Spinal cord (tissue), 10 donors: ENCODE data around the gene DPYSL4. TPM values are rescaled to one million over a fixed set of nuclear protein-coding genes. Genes with fewer than 3 reads are reported as not detected.
"Not testable (repeated sequence)": the region's sequence is repeated elsewhere in the genome, so short reads cannot be mapped to it uniquely, and the experiment has no call there.

Experiments used
- DNase-seq, 6 donors: peaks; one replicate each; pipeline versions ENCODE4 v3.0.0 to v3.0.0-alpha.2; 2013 to 2015; ENCODE audit warnings: low spot score in 6 of 6, low read depth in 4 of 6
- H3K27ac ChIP-seq: one replicate; pipeline ENCODE4 v1.5.1; 2013; ENCODE audit warnings: low read depth, low read length, control low read depth
- H3K27me3 ChIP-seq: one replicate; pipeline ENCODE4 v1.6.1; 2013; ENCODE audit warnings: low read length; ENCODE audit not compliant: control insufficient read depth, insufficient read depth
- H3K36me3 ChIP-seq: one replicate; pipeline ENCODE4 v1.6.1; 2013; ENCODE audit warnings: low read length; ENCODE audit not compliant: control insufficient read depth, insufficient read depth
- H3K4me1 ChIP-seq: one replicate; pipeline ENCODE4 v1.6.1; 2013; ENCODE audit warnings: low read length; ENCODE audit not compliant: control insufficient read depth, insufficient read depth
- H3K4me3 ChIP-seq: one replicate; pipeline ENCODE4 v1.5.1; 2013; ENCODE audit warnings: low read depth, low read length, control low read depth
- H3K9me3 ChIP-seq: one replicate; pipeline ENCODE4 v1.6.1; 2013; ENCODE audit warnings: low read length; ENCODE audit not compliant: control insufficient read depth, insufficient read depth
- WGBS: methylation state at CpG from one replicate; pipeline ENCODE4 v1.1.5; 2013; ENCODE audit warnings: missing lambda C conversion rate; ENCODE audit not compliant: insufficient coverage; 5-methylcytosine and 5-hydroxymethylcytosine counted together
- polyA plus RNA-seq, 2 donors: library from polyadenylated mRNA; unstranded; fragments of 120-200 nt; gene quantifications; one replicate each; pipeline ENCODE4 v1.2.1, GENCODE V29; 2013; ENCODE audit not compliant: insufficient read length in 2 of 2
- total RNA-seq, 2 donors: library from RNA; depleted of rRNA in 1 of 2; stranded (reverse); fragments of 120-200 nt in 1 of 2; fragments of >200 nt in 1 of 2; gene quantifications; one replicate each; pipeline versions ENCODE4 v1.2.3 to v1.2.4, GENCODE V29; 2013 to 2014
- donor health status: healthy.

DPYSL4 gene
- total and polyA plus RNA-seq, 4 donors, result 21.3 to 97.6 (median 59.1) TPM

DNA sequence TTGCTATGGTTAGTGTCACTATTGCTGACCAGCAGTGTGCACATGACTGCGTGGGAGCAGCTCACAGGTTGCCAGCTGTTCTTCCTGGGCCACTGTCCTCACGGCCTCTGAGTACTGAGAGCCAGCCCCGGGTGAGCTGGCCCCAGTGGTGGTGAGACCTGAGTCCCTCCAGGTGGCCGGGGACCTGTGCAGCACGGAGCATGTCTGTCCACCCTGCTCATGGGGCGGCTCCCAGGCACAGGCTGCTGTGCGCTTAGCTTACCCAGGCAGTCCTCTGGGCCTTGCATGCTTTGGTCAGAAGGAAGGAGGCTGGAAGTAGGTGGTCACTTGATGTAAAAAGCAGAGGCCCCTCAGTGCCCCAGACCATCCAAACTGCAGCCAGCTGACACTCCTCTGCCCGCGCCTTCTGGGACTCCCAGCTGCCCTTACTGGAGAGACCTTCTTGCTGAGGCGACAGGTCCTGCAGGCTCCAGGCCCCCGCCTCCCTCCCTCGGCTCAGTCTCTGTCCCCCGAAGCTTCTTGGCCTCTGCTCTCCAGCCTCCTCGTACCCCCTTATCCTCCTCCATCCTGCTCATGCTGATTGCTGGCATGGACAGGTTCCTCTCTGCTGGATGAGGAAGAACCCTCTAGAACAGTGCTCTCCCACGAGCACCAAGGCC is 30.9 kb upstream of the DPYSL4 start:
- no peak overlapping the region for H3K27ac ChIP-seq
- no peak for DNase-seq
- no peaks in the 10 kb centered on the region for H3K27me3 ChIP-seq
- H3K4me3 ChIP-seq, result no peak overlapping the region
- H3K9me3 ChIP-seq, result no peaks in the 10 kb centered on the region
- peaks cover 46% of the 10 kb centered on the region for H3K36me3 ChIP-seq
- peaks cover 4% of the 10 kb centered on the region for H3K4me1 ChIP-seq
- WGBS, result 80% methylated on average over 12 of the region's 15 CpGs

DNA sequence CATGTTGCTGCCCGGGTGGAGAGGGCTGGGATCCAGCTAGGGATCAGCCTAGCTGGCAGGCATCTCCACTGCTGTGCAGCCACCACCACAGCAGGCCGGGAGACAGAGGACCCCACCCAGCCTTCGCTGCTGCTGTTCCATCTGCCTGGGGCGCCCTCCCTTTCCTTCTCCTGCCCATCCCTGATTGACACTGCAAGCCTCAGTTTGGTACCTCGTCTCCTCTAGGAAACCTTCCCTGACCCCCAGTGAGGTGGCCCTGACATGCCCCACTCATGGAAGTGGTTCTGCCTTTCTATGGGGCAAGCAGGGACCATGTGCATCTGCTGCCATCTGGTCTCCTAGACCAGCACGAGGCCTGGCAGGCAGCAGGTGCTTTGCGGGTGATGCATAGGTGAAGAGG is 30.4 kb upstream of the DPYSL4 start:
- Histone ChIP-seq H3K4me3 (no peak overlapping the region), H3K27ac (no peak overlapping the region), H3K27me3 (no peaks in the 10 kb centered on the region), H3K9me3 (no peaks in the 10 kb centered on the region), H3K4me1 (peaks cover 4% of the 10 kb centered on the region), H3K36me3 (peaks cover 42% of the 10 kb centered on the region)
- no peak for DNase-seq
- WGBS, result 89% methylated on average over 7 of the region's 7 CpGs

DNA sequence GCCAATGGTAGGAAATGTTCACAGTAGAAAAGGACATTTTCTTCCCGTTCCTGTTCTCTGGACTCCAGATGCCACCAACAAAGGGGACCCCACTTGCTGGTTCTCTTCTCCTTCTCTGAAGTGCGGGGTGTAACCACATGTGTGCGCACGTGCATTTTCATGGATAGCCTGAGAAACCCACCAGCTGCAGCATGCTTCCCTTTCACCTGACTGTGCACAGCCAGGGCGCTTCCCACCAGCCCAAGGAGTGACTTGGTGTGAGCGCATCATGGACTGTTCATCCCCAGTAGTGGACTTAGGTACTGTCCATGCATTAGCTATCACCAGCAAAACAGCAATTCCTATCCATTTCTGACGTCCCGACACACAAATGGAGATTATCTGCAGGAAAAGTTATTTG is 29.6 kb upstream of the DPYSL4 start:
- Histone ChIP-seq H3K36me3 (peaks cover 34% of the 10 kb centered on the region), H3K4me1 (peaks cover 10% of the 10 kb centered on the region), H3K4me3 (no peak overlapping the region), H3K9me3 (no peaks in the 10 kb centered on the region), H3K27me3 (no peaks in the 10 kb centered on the region), H3K27ac (no peak overlapping the region)
- 91% methylated on average over 4 of the region's 8 CpGs for WGBS
- DNase-seq, result no peak

DNA sequence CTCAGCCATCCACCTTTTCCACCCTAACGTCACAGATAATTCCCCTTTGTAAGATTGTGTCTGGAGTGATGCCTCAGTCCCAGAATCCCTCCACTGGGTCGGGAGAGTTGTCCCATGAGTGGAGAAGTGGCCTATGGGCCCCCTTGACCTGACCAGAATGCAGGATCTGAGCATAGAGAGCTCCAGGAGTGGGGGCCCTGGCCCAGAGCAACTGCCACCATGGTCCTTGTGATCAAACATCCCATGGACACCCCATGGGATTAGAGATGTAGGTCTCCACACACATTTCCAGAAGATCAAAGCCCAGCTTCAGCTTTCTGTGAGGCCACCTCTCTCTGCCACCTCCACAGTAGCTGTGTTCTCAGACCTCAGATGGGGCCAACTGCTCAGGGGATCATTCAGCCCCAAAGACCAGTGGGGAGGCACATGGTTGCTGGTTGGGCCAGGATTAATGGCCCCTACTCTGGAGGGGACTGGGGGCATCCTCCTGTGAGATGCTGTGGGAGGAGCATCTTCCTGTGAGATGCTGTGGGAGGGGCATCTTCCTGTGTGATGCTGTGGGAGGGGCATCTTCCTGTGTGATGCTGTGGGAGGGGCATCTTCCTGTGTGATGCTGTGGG is 28.5 kb upstream of the DPYSL4 start:
- Histone ChIP-seq H3K27ac (no peak overlapping the region), H3K4me3 (no peak overlapping the region), H3K4me1 (peaks cover 18% of the 10 kb centered on the region)

DNA sequence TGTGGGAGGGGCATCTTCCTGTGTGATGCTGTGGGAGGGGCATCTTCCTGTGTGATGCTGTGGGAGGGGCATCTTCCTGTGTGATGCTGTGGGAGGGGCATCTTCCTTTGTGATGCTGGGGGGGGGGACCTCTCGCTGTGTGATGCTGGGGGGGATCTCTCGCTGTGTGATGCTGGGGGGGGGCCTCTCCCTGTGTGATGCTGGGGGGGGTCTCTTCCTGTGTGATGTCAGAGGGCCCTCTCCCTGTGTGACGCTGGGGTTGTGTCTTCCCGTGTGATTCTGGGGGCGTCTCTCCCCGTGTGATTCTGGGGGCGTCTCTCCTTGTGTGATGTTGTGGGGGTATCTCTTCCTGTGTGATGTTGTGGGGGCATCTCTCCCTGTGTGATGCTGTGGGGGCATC is 27.9 kb upstream of the DPYSL4 start:
- no CpG with 5 or more reads among the region's 7 CpGs for WGBS
- Histone ChIP-seq H3K27me3 (no peaks in the 10 kb centered on the region), H3K9me3 (no peaks in the 10 kb centered on the region), H3K27ac (no peak overlapping the region), H3K36me3 (peaks cover 33% of the 10 kb centered on the region), H3K4me1 (peaks cover 24% of the 10 kb centered on the region), H3K4me3 (no peak overlapping the region)
- no peak for DNase-seq

More for the DNA sequence above, 28.5 kb upstream of the DPYSL4 start:
- H3K36me3 ChIP-seq, result peaks cover 33% of the 10 kb centered on the region
- H3K9me3 ChIP-seq, result no peaks in the 10 kb centered on the region
- 43% methylated on average over 2 of the region's 2 CpGs for WGBS
- H3K27me3 ChIP-seq, result no peaks in the 10 kb centered on the region
- no peak for DNase-seq

DNA sequence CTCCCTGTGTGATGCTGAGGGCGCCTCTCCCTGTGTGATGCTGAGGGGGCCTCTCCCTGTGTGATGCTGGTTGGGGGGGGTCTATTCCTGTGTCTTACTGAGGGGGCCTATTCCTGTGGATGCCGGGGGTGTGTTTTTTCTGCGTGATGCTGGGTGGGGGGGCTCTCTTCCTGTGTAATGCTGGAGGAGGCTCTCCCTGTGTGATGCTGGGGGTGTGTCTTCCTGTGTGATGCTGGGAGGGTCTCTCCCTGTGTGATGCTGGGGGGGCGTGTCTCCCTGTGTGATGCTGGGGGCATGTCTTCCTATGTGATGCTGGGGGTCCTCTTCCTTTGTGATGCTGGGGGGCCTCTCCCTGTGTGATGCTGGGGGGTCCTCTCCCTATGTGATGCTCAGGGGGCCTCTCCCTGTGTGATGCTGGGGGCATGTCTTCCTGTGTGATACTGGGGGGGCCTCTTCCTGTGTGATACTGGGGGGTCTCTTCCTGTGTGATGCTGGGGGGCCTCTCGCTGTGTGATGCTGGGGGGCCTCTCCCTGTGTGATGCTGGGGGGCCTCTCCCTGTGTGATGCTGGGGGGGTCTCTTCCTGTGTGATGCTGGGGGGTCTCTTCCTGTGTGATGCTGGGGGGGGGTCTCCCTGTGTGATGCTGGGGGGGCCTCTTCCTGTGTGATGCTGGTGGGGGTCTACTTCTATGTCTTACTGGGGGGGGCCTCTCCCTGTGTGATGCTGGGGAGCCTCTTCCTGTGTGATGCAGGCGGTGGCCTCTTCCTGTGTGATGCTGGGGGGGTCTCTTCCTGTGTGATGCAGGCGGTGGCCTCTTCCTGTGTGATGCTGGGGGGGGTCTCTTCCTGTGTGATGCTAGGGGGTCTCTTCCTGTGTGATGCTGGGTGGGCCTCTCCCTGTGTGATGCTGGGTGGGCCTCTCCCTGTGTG is 27.2 kb upstream of the DPYSL4 start:
- no CpG with 5 or more reads among the region's 7 CpGs for WGBS
- not testable (repeated sequence) for H3K27ac ChIP-seq, H3K27me3 ChIP-seq, H3K9me3 ChIP-seq, H3K4me3 ChIP-seq
- peaks cover 31% of the 10 kb centered on the region for H3K36me3 ChIP-seq
- DNase-seq, result peak in 1 of 6 donors; percentile 45
- H3K4me1 ChIP-seq, result peaks cover 31% of the 10 kb centered on the region

DNA sequence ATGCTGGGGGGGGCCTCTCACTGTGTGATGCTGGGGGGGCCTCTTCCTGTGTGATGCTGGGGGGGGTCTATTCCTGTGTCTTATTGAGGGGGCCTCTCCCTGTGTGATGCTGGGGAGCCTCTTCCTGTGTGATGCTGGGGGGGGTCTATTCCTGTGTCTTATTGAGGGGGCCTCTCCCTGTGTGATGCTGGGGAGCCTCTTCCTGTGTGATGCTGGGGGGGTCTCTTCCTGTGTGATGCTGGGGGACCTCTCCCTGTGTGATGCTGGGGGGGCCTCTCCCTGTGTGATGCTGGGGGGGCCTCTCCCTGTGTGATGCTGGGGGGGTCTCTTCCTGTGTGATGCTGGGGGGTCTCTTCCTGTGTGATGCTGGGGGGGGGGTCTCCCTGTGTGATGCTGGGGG is 26.5 kb upstream of the DPYSL4 start:
- not testable (repeated sequence) for H3K4me3 ChIP-seq, H3K27ac ChIP-seq, H3K9me3 ChIP-seq, H3K27me3 ChIP-seq, DNase-seq
- Histone ChIP-seq H3K4me1 (peaks cover 37% of the 10 kb centered on the region), H3K36me3 (peaks cover 35% of the 10 kb centered on the region)

DNA sequence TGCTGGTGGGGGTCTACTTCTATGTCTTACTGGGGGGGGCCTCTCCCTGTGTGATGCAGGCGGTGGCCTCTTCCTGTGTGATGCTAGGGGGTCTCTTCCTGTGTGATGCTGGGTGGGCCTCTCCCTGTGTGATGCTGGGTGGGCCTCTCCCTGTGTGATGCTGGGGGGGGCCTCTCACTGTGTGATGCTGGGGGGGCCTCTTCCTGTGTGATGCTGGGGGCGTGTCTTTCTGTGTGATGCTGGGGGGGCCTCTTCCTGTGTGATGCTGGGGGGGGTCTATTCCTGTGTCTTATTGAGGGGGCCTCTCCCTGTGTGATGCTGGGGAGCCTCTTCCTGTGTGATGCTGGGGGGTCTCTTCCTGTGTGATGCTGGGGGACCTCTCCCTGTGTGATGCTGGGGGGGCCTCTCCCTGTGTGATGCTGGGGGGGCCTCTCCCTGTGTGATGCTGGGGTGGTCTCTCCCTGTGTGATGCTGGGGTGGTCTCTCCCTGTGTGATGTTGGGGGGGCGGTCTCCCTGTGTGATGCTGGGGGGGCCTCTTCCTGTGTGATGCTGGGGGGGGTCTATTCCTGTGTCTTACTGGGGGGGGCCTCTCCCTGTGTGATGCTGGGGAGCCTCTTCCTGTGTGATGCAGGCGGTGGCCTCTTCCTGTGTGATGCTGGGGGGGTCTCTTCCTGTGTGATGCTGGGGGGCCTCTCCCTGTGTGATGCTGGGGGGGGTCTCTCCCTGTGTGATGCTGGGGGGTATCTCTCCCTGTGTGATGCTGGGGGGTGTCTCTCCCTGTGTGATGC is 25.7 kb upstream of the DPYSL4 start:
- not testable (repeated sequence) for DNase-seq, H3K9me3 ChIP-seq, H3K27me3 ChIP-seq, H3K27ac ChIP-seq, H3K4me3 ChIP-seq
- peaks cover 37% of the 10 kb centered on the region for H3K4me1 ChIP-seq
- no CpG with 5 or more reads among the region's 4 CpGs for WGBS
- H3K36me3 ChIP-seq, result peaks cover 36% of the 10 kb centered on the region

DNA sequence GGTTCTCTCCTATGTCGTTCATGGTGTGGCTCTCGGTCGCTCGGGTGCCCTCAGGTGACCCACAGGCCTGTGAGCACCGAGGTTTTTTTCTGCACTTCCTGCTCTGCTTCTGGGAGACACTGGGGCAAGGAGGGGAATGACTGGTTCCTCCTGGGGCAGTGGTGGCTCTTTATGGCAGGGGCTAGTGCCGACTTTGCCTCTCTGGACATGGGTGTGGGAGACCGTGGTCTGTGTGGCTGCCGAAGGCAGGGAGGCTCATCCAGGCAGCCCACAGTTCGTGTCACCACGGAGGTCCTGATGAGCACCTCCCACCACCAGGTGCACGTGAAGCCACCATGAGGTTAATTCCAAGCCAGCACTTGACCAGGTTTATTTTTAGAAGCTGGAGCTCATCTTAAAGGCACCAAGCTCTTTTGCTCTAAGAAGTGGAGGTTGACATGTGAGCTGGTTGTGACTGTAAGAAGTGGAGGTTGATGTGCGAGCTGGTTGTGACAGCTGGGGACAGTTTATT is 24.7 kb upstream of the DPYSL4 start:
- DNase-seq, result no peak
- Histone ChIP-seq H3K27me3 (no peaks in the 10 kb centered on the region), H3K4me3 (no peak overlapping the region), H3K27ac (no peak overlapping the region), H3K4me1 (peaks cover 47% of the 10 kb centered on the region), H3K9me3 (no peaks in the 10 kb centered on the region), H3K36me3 (peaks cover 38% of the 10 kb centered on the region)
- 64% methylated on average over 11 of the region's 12 CpGs for WGBS
